ENCODE measurements around the gene COLEC12.
"Not testable (repeated sequence)": the region's sequence is repeated elsewhere in the genome, so short reads cannot be mapped to it uniquely, and the experiment has no call there.

Gene COLEC12

GRCh38 chr18:407191-407590, 93.3 kb downstream of the COLEC12 start:
- no peak for DNase-seq

GRCh38 chr18:406677-407076, 93.8 kb downstream of the COLEC12 start:
- DNase-seq: no peak

- DNase-seq: not testable (repeated sequence)
Observed at GRCh38 chr18:405006-405405, 95.5 kb downstream of the COLEC12 start.

GRCh38 chr18:404061-404636, 96.4 kb downstream of the COLEC12 start:
- DNase-seq: no peak

- no peak for DNase-seq
Observed at GRCh38 chr18:402129-402528, 98.4 kb downstream of the COLEC12 start.

- no peak for DNase-seq
Observed at GRCh38 chr18:400456-400855, 100.0 kb downstream of the COLEC12 start.

GRCh38 chr18:399631-400135, 100.8 kb downstream of the COLEC12 start:
- DNase-seq: no peak

GRCh38 chr18:398935-399630, 101.4 kb downstream of the COLEC12 start:
- DNase-seq: no peak

- no peak for DNase-seq
Observed at GRCh38 chr18:396556-396955, 103.9 kb downstream of the COLEC12 start.

- no peak for DNase-seq
Observed at GRCh38 chr18:396251-396555, 104.3 kb downstream of the COLEC12 start.

GRCh38 chr18:395456-396250, 104.8 kb downstream of the COLEC12 start:
- peak; percentile 41 for DNase-seq

- DNase-seq: no peak
Observed at GRCh38 chr18:394987-395362, 105.5 kb downstream of the COLEC12 start.

GRCh38 chr18:394262-394986, 106.1 kb downstream of the COLEC12 start:
- DNase-seq: peak; percentile 4

- no peak for DNase-seq
Observed at GRCh38 chr18:393574-393957, 106.9 kb downstream of the COLEC12 start.

- no peak for DNase-seq
Observed at GRCh38 chr18:392928-393573, 107.5 kb downstream of the COLEC12 start.

GRCh38 chr18:390741-391478, 109.6 kb downstream of the COLEC12 start:
- no peak for DNase-seq

- DNase-seq: no peak
Observed at GRCh38 chr18:389658-390357, 110.7 kb downstream of the COLEC12 start.

- DNase-seq: no peak
Observed at GRCh38 chr18:388200-388599, 112.3 kb downstream of the COLEC12 start.

- no peak for DNase-seq
Observed at GRCh38 chr18:386994-387393, 113.5 kb downstream of the COLEC12 start.

- DNase-seq: no peak
Observed at GRCh38 chr18:384897-385296, 115.6 kb downstream of the COLEC12 start.

GRCh38 chr18:383135-383534, 117.4 kb downstream of the COLEC12 start:
- DNase-seq: no peak

All from NCI-H1092 treated with DMSO at 0.1 percent for 48 hours (cell line).